ENCODE measurements around the gene NPC2. TPM values are rescaled to one million over a fixed set of nuclear protein-coding genes. Genes with fewer than 3 reads are reported as not detected.

The NPC2 gene
- total RNA-seq, 1 donor from 2014 or later: 191 TPM

GRCh38 chr14:74469548-74470518, 23.3 kb downstream of the NPC2 start:
- DNase-seq (ENCODE audit: low read depth) (no peak), FAIRE-seq (no peak)
- no peaks in the 10 kb centered on the region for H3K27me3 ChIP-seq (ENCODE audit: control insufficient read depth, insufficient read depth, low read length)
- no peak for TF ChIP-seq CTCF (IDR thresholded peaks at IDR 0.05; ENCODE audit: insufficient read depth, low read length, severe bottlenecking)
- peaks cover 4% of the 10 kb centered on the region for H3K36me3 ChIP-seq (ENCODE audit: control insufficient read depth, insufficient read depth, low read length)
- H3K4me3 ChIP-seq (ENCODE audit: low read depth, low read length): no peak overlapping the region

- FAIRE-seq (no peak), DNase-seq (ENCODE audit: low read depth) (no peak)
- Histone ChIP-seq H3K36me3 (ENCODE audit: control insufficient read depth, insufficient read depth, low read length) (peaks cover 2% of the 10 kb centered on the region), H3K27me3 (ENCODE audit: control insufficient read depth, insufficient read depth, low read length) (no peaks in the 10 kb centered on the region), H3K4me3 (ENCODE audit: low read depth, low read length) (no peak overlapping the region)
- no peak for TF ChIP-seq CTCF (IDR thresholded peaks at IDR 0.05; ENCODE audit: insufficient read depth, low read length, severe bottlenecking)
These were observed 24.6 kb downstream of the NPC2 start for GRCh38 chr14:74468513-74468912.

GRCh38 chr14:74465335-74465734, 27.8 kb downstream of the NPC2 start:
- Histone ChIP-seq H3K36me3 (ENCODE audit: control insufficient read depth, insufficient read depth, low read length) (no peaks in the 10 kb centered on the region), H3K27me3 (ENCODE audit: control insufficient read depth, insufficient read depth, low read length) (no peaks in the 10 kb centered on the region), H3K4me3 (ENCODE audit: low read depth, low read length) (no peak overlapping the region)
- TF ChIP-seq CTCF (IDR thresholded peaks at IDR 0.05; ENCODE audit: insufficient read depth, low read length, severe bottlenecking): no peak
- FAIRE-seq (no peak), DNase-seq (ENCODE audit: low read depth) (no peak)

GRCh38 chr14:74464785-74465184, 28.3 kb downstream of the NPC2 start:
- TF ChIP-seq CTCF (IDR thresholded peaks at IDR 0.05; ENCODE audit: insufficient read depth, low read length, severe bottlenecking): no peak
- FAIRE-seq (no peak), DNase-seq (ENCODE audit: low read depth) (no peak)
- no peaks in the 10 kb centered on the region for H3K36me3 ChIP-seq (ENCODE audit: control insufficient read depth, insufficient read depth, low read length)
- H3K27me3 ChIP-seq (ENCODE audit: control insufficient read depth, insufficient read depth, low read length): no peaks in the 10 kb centered on the region
- H3K4me3 ChIP-seq (ENCODE audit: low read depth, low read length): no peak overlapping the region

GRCh38 chr14:74463697-74464096, 29.4 kb downstream of the NPC2 start:
- no peaks in the 10 kb centered on the region for H3K27me3 ChIP-seq (ENCODE audit: control insufficient read depth, insufficient read depth, low read length)
- DNase-seq (ENCODE audit: low read depth): no peak
- no peak for TF ChIP-seq CTCF (IDR thresholded peaks at IDR 0.05; ENCODE audit: insufficient read depth, low read length, severe bottlenecking)
- H3K4me3 ChIP-seq (ENCODE audit: low read depth, low read length): no peak overlapping the region
- peak; percentile 28 for FAIRE-seq
- no peaks in the 10 kb centered on the region for H3K36me3 ChIP-seq (ENCODE audit: control insufficient read depth, insufficient read depth, low read length)
